Measurements from ENCODE around the gene PHACTR1. TPM values are rescaled to one million over a fixed set of nuclear protein-coding genes. Genes with fewer than 3 reads are reported as not detected.

PHACTR1 gene
- total and polyA plus RNA-seq, 8 donors, result 1.4 to 12.4 (median 9.3) TPM

DNA sequence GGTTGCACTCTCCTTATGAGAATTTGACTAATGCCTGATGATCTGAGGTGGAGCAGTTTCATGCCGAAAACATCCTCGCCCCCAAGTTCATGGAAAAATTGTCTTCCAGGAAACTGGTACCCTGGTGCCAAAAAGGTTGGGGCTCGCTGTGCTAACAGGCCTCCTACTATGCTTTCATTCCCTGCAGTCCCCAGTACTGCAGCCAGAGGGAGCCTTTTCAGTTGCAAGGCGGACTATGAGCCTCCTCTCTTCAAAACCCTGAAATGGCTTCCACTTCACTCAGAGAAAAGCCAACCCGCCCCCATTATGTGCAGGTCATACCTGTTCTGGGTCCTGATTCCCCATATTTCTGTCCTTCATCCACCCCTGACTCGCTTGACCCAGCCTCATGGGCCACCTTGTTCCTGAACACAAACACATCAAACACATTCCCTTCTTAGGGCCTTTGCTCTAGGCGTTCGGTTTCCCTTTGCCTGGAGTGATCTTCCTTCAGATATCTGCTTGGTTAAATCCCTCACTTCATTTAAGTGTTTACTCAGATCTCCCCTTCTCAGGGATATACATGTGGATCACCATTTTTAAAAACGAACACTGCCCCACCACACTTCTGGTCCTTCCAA, 173.7 kb downstream of the PHACTR1 start:
- Histone ChIP-seq H3K36me3 (no peaks in the 10 kb centered on the region), H3K4me3 (no peak overlapping the region), H3K9me3 (no peaks in the 10 kb centered on the region), H3K27me3 (no peaks in the 10 kb centered on the region), H3K4me1 (no peaks in the 10 kb centered on the region), H3K27ac (no peak overlapping the region)
- ATAC-seq (no peak), FAIRE-seq (no peak), DNase-seq (no peak)
- 85 to 92% methylated on average over 9 of the region's 9 CpGs for whole genome bisulfite sequencing, 2 donors
- TF ChIP-seq, protein P1, sequence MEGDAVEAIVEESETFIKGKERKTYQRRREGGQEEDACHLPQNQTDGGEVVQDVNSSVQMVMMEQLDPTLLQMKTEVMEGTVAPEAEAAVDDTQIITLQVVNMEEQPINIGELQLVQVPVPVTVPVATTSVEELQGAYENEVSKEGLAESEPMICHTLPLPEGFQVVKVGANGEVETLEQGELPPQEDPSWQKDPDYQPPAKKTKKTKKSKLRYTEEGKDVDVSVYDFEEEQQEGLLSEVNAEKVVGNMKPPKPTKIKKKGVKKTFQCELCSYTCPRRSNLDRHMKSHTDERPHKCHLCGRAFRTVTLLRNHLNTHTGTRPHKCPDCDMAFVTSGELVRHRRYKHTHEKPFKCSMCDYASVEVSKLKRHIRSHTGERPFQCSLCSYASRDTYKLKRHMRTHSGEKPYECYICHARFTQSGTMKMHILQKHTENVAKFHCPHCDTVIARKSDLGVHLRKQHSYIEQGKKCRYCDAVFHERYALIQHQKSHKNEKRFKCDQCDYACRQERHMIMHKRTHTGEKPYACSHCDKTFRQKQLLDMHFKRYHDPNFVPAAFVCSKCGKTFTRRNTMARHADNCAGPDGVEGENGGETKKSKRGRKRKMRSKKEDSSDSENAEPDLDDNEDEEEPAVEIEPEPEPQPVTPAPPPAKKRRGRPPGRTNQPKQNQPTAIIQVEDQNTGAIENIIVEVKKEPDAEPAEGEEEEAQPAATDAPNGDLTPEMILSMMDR (IDR thresholded peaks at IDR 0.05), result peak in 1 of 4 donors; percentile 14
- intact Hi-C loops (cut with DNase I), result loop anchor here in 1 of 3 donors (5.0 kb wide), 1 partner anchor 253 kb away; no protein-coding TSS in a partner anchor

DNA sequence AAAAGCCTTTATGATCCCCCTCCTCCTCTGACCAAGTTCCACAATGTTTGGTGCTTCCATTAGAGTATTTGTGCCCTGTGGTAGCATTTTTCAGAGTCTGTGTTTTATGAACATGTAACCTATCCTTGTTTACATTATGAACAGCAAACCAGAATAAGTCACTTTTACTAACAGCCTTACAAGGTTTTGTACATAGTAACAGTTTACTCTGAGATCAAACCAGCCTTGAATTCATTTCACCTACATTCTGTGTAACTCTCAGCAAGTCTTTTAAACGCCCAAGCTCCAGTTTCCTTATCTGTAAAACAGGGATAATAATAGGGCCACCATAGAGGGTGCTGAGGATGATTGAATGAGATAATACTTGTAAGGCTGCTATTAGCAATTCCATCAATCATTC, 175.0 kb downstream of the PHACTR1 start:
- ATAC-seq (no peak), FAIRE-seq (no peak), DNase-seq (no peak)
- no peaks in the 10 kb centered on the region for H3K4me1 ChIP-seq
- 49 to 57% methylated on average over 1 of the region's 1 CpG for WGBS, 2 donors
- no peaks in the 10 kb centered on the region for H3K9me3 ChIP-seq
- intact Hi-C loops (cut with DNase I), result loop anchor here in 1 of 3 donors (5.0 kb wide), 1 partner anchor 254 kb away; no protein-coding TSS in a partner anchor
- H3K4me3 ChIP-seq, result no peak overlapping the region
- no peaks in the 10 kb centered on the region for H3K27me3 ChIP-seq
- no peaks in the 10 kb centered on the region for H3K36me3 ChIP-seq
- H3K27ac ChIP-seq, result no peak overlapping the region
- TF ChIP-seq, protein P1 (IDR thresholded peaks at IDR 0.05), result no peak

DNA sequence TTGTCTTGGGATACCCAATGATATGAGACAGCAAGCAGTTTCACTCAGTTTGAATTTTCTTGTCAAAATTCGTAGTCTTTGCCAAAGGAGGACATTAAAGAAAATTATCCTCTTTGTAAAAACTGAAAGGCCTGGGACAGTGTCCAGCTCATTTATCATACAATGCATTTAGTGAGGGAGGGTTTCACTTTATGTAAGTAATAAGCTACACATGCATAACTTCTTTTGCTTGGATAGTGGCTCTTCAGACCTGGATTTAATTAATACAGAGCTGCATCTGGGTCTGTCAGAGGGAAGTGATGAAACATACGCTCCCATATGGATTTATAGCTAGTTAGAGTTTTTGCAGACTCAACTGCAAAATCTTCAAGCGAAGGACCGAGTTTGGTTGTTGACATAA, 175.6 kb downstream of the PHACTR1 start:
- Histone ChIP-seq H3K9me3 (no peaks in the 10 kb centered on the region), H3K27ac (no peak overlapping the region), H3K27me3 (no peaks in the 10 kb centered on the region), H3K4me3 (no peak overlapping the region), H3K4me1 (no peaks in the 10 kb centered on the region), H3K36me3 (no peaks in the 10 kb centered on the region)
- FAIRE-seq (no peak), ATAC-seq (no peak), DNase-seq (no peak)
- 59 to 67% methylated on average over 4 of the region's 4 CpGs for whole genome bisulfite sequencing, 2 donors
- TF ChIP-seq, protein P1 (IDR thresholded peaks at IDR 0.05), result no peak
- intact Hi-C loops (cut with DNase I), result loop anchor here in 1 of 3 donors (5.0 kb wide), 1 partner anchor 255 kb away; no protein-coding TSS in a partner anchor

DNA sequence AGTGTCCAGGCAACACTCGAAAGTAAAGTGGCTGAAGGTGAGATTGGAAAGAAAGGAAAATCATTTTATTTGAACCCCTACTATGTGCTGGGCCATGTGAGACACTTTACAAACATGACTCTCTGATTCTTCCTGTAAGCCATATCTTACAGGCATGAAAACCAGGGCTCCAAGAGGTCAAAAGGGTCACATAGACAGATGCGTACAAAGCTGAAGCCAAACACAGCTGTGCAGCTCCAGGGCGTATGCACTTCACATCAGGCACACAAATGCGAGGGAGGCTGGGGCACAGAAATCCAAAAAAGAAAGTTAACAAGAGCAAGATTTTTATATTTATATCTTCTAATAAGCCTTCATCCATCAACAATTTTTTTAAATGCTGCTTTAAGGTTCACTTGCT, 176.5 kb downstream of the PHACTR1 start:
- Histone ChIP-seq H3K27ac (no peak overlapping the region), H3K4me3 (no peak overlapping the region), H3K36me3 (no peaks in the 10 kb centered on the region), H3K27me3 (no peaks in the 10 kb centered on the region), H3K9me3 (no peaks in the 10 kb centered on the region), H3K4me1 (no peaks in the 10 kb centered on the region)
- FAIRE-seq (no peak), ATAC-seq (no peak), DNase-seq (no peak)
- intact Hi-C loops (cut with DNase I), result loop anchor here in 1 of 3 donors (5.0 kb wide), 1 partner anchor 256 kb away; no protein-coding TSS in a partner anchor
- 73 to 85% methylated on average over 4 of the region's 4 CpGs for whole genome bisulfite sequencing, 2 donors
- TF ChIP-seq, protein P1 (IDR thresholded peaks at IDR 0.05), result no peak

DNA sequence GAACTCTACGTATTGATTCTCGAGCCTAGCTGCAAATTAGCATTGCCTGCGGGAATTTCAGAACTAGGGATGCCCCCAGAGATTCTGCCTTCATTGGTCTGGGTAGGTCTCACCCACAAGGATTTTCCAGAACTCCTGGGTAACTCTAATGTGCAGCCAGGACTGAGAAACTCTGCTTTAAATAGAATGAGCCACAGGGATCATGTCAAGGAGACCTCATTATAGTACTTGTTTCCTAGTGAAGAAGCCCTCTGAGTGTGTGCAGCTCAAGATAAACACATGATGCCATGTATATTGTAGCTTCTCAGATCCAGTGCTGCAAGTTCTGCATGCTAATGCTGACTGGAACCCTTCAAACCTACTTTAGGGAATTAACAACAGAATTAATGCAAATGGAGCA, 179.2 kb downstream of the PHACTR1 start:
- H3K4me1 ChIP-seq, result no peaks in the 10 kb centered on the region
- WGBS, 2 donors, result 79 to 93% methylated on average over 3 of the region's 3 CpGs
- no peaks in the 10 kb centered on the region for H3K36me3 ChIP-seq
- no peaks in the 10 kb centered on the region for H3K9me3 ChIP-seq
- TF ChIP-seq, protein P1 (IDR thresholded peaks at IDR 0.05), result no peak
- H3K27ac ChIP-seq, result no peak overlapping the region
- ATAC-seq (no peak), DNase-seq (no peak), FAIRE-seq (no peak)
- intact Hi-C loops (cut with DNase I), result no loop called here
- H3K27me3 ChIP-seq, result no peaks in the 10 kb centered on the region
- H3K4me3 ChIP-seq, result no peak overlapping the region

All from pancreas (tissue), 10 donors.